Naive thymus-derived CD4-positive, alpha-beta T cell (primary cell): ENCODE data around the gene APCDD1L. TPM values are rescaled to one million over a fixed set of nuclear protein-coding genes. Genes with fewer than 3 reads are reported as not detected.

Experiments used
- ATAC-seq: fragments of 150-1000 bp; cut with Tn5 transposase; 2 replicates; pipeline ENCODE4 v1.10.0; 2021; ENCODE audit warnings: mild to moderate bottlenecking, moderate library complexity
- CTCF ChIA-PET: fragments of 350-600 bp; sonication (Branson Sonifier 250); formaldehyde crosslinking; loops from one replicate; lab custom pipeline; 2021; ENCODE audit warnings: antibody characterized with exemption; lab: Charles Lee
- POLR2A ChIA-PET: fragments of 350-600 bp; sonication (Branson Sonifier 250); formaldehyde crosslinking; loops from one replicate; lab custom pipeline; 2021; ENCODE audit warnings: antibody characterized with exemption, inconsistent platforms; lab: Charles Lee
- DNase-seq, 9 donors: peaks; one replicate each; pipeline versions ENCODE4 v3.0.0 to v3.0.0-alpha.2; 2020 to 2022; ENCODE audit warnings: mixed read lengths in 1 of 9
- H3K27ac ChIP-seq: one replicate; pipeline ENCODE4 v1.7.0; 2013; ENCODE audit warnings: mild to moderate bottlenecking, low read depth, low read length, moderate library complexity
- H3K27me3 ChIP-seq, 2 donors: one replicate each; pipeline ENCODE4 v1.7.0; 2013; ENCODE audit warnings: low read length in 2 of 2, mild to moderate bottlenecking in 2 of 2, moderate library complexity in 2 of 2; ENCODE audit not compliant: control insufficient read depth in 2 of 2, insufficient read depth in 2 of 2
- H3K36me3 ChIP-seq, 3 experiments: 1 replicate in 2 of 3; 2 replicates in 1 of 3; pipeline ENCODE4 v1.7.0; 2013; ENCODE audit warnings: low read length in 3 of 3, mild to moderate bottlenecking in 3 of 3, moderate library complexity in 1 of 3; ENCODE audit not compliant: insufficient read depth in 3 of 3, control insufficient read depth in 2 of 3
- H3K4me1 ChIP-seq, 2 donors: one replicate each; pipeline ENCODE4 v1.7.0; 2013; ENCODE audit warnings: low read length in 2 of 2, mild to moderate bottlenecking in 2 of 2, moderate library complexity in 1 of 2; ENCODE audit not compliant: control insufficient read depth in 2 of 2, insufficient read depth in 2 of 2
- H3K4me3 ChIP-seq: 2 replicates; pipeline ENCODE4 v1.7.0; 2013; ENCODE audit warnings: mild to moderate bottlenecking, low read length
- H3K9me3 ChIP-seq, 3 experiments: 1 replicate in 2 of 3; 2 replicates in 1 of 3; pipeline ENCODE4 v1.7.0; 2013; ENCODE audit warnings: low read length in 3 of 3; ENCODE audit not compliant: control insufficient read depth in 2 of 3
- H3K27ac Mint-ChIP-seq, 9 donors: one replicate each; pipeline ENCODE4 v1.8.0; 2020 to 2022; ENCODE audit warnings: mixed read lengths in 9 of 9, mild to moderate bottlenecking in 8 of 9, moderate library complexity in 5 of 9, inconsistent platforms in 2 of 9
- H3K27me3 Mint-ChIP-seq, 5 donors: one replicate each; pipeline ENCODE4 v1.8.0; 2021 to 2022; ENCODE audit warnings: mixed read lengths in 5 of 5, mild to moderate bottlenecking in 1 of 5
- H3K36me3 Mint-ChIP-seq, 5 donors: one replicate each; pipeline ENCODE4 v1.8.0; 2020 to 2022; ENCODE audit warnings: mixed read lengths in 5 of 5, mild to moderate bottlenecking in 3 of 5, inconsistent platforms in 1 of 5
- H3K4me1 Mint-ChIP-seq, 7 donors: one replicate each; pipeline ENCODE4 v1.8.0; 2020 to 2022; ENCODE audit warnings: mixed read lengths in 7 of 7, mild to moderate bottlenecking in 3 of 7, inconsistent platforms in 1 of 7
- H3K4me3 Mint-ChIP-seq, 10 donors: one replicate each; pipeline ENCODE4 v1.8.0; 2020 to 2022; ENCODE audit warnings: mild to moderate bottlenecking in 10 of 10, mixed read lengths in 10 of 10, moderate library complexity in 6 of 10, inconsistent platforms in 2 of 10
- H3K9me3 Mint-ChIP-seq, 11 donors: one replicate each; pipeline ENCODE4 v1.8.0; 2020 to 2022; ENCODE audit warnings: mixed read lengths in 11 of 11, mild to moderate bottlenecking in 4 of 11, inconsistent platforms in 1 of 11, moderate library complexity in 1 of 11
- intact Hi-C, 2 donors: fragments of 100-400 bp; cut with micrococcal nuclease; formaldehyde crosslinking; loops; one replicate each; pipeline ENCODE4 v1.15.1; 2023
- polyA plus RNA-seq, 2 donors: library from polyadenylated mRNA; unstranded; fragments of 300-500 nt; fragmentation: Illumina TruSeq; gene quantifications; one replicate each; pipeline ENCODE4 v1.2.3, GENCODE V29; 2021
- total RNA-seq, 6 experiments: library from RNA in 5 of 6; stranded (reverse) in 5 of 6; gene quantifications; 1 replicate in 5 of 6; 2 replicates in 1 of 6; pipeline ENCODE4 v1.2.3 and lab custom pipeline; 2021 to 2026

APCDD1L gene
- total and polyA plus RNA-seq, 7 experiments from 2014 or later: 0.09 to 0.18 TPM; not detected in 5

DNA sequence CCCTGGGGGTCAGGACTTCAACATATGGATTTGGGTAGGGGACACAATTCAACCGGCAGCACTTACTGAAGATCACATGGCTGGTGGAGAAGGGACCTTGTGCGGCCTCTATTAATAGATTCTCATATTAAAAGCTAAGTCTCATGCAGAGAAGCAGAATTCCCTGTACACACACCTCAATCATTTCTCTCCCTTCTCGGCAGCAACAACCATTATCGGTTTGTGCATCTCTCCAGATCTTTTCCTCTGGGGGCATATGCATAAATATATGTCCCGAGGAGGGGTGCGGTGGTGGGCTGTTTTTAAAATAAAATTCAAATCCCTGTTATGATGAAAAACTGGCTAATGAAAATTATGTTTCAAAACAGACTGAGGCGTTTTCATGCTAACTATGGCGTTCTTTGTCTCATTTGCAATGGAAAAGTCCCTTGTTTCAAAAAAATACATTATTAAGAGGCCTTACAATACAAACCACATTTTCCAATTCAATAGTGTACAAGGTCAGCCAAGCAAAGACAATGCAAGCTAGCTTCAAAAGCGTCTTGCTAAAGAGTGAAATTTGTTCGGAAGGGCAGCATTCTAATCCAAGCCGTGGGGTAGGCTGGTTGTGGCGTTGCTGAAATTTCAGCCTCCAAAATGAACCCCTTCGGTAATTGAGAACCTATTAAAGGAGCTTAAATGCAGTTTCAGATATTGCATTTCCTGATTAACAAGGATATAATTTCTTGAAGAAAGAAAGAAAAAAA lies 17.3 kb downstream of the APCDD1L start:
- POLR2A ChIA-PET: no interaction called here
- Histone ChIP-seq H3K4me3 (no peak overlapping the region), H3K36me3 (no peaks in the 10 kb centered on the region), H3K27me3 (no peaks in the 10 kb centered on the region), H3K4me1 (no peaks in the 10 kb centered on the region), H3K27ac (no peak overlapping the region), H3K9me3 (no peaks in the 10 kb centered on the region)
- no peak for ATAC-seq
- Mint-ChIP-seq H3K4me1 (no peaks in the 10 kb centered on the region), H3K36me3 (peaks cover 0 to 9% (median 0%) of the 10 kb centered on the region in 5 donors), H3K27ac (no peak overlapping the region), H3K9me3 (peaks cover 0 to 18% (median 3%) of the 10 kb centered on the region in 11 donors), H3K4me3 (no peak overlapping the region), H3K27me3 (peaks cover 0 to 11% (median 0%) of the 10 kb centered on the region in 5 donors)
- intact Hi-C loops: no loop called here
- no peak for DNase-seq
- CTCF ChIA-PET: interaction anchor here (0.6 kb wide), 1 partner anchor 35 kb away, joined by 4 read pairs; no protein-coding TSS in a partner anchor

DNA sequence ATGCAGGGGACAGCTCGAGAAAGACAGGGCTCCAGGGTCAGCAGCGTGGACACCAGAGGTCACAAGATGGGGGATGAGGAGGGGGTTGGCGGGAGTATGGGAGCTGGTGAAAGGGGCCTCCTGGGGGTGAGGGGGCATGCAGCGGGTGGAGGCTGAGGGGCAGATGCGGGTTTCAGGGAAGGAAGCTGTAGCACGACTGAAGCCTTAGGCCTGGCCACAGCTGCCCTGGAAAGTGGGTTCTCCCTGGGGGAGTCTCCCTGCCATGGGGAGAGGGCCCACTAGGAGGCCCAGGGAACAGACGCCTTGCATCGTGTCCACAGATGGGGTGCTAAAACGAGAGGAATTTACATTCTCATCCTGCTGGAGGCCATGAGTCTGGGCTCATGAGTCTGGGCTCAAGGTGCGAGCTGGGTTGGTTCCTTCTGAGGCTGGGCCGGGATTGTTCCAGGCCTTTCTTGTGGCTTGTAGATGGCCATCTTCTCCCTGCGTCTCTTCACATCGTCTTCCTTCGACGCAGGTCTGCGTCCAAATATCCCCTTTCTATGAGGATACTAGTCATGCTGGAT lies 18.0 kb downstream of the APCDD1L start:
- no peaks in the 10 kb centered on the region for H3K9me3 ChIP-seq
- DNase-seq (no peak), ATAC-seq (no peak)
- no peaks in the 10 kb centered on the region for H3K27me3 ChIP-seq
- H3K27ac Mint-ChIP-seq: no peak overlapping the region
- CTCF ChIA-PET: no interaction called here
- no peak overlapping the region for H3K27ac ChIP-seq
- H3K4me3 ChIP-seq: no peak overlapping the region
- no peaks in the 10 kb centered on the region for H3K4me1 Mint-ChIP-seq
- H3K4me1 ChIP-seq: no peaks in the 10 kb centered on the region
- H3K36me3 ChIP-seq: no peaks in the 10 kb centered on the region
- H3K36me3 Mint-ChIP-seq: peaks cover 0 to 6% (median 0%) of the 10 kb centered on the region in 5 donors
- intact Hi-C loops: no loop called here
- POLR2A ChIA-PET: no interaction called here
- H3K27me3 Mint-ChIP-seq: peaks cover 0 to 11% (median under 1%) of the 10 kb centered on the region in 5 donors
- peaks cover 0 to 13% (median 0%) of the 10 kb centered on the region in 11 donors for H3K9me3 Mint-ChIP-seq
- H3K4me3 Mint-ChIP-seq: no peak overlapping the region

DNA sequence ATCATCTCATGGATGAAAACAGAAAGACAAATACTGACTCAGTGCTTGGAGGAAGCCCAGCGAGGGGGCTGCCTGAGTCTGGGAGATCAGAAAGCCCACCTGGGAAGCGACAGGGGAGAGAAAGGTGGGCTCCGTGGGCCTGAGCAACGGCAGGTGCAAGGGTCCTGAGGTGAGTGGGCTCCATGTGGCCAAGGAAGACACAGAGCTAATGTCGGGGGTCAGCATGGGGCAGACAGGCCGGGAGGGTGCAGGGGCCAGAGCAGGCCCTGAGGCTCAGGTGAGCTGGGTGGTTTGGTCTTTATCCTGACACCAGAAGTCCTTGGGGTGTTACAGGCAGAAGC lies 18.8 kb downstream of the APCDD1L start:
- H3K9me3 ChIP-seq: no peaks in the 10 kb centered on the region
- Mint-ChIP-seq H3K4me1 (no peaks in the 10 kb centered on the region), H3K4me3 (no peak overlapping the region), H3K27ac (no peak overlapping the region), H3K36me3 (peaks cover 0 to 2% (median 0%) of the 10 kb centered on the region in 5 donors), H3K9me3 (peaks cover 0 to 5% (median 0%) of the 10 kb centered on the region in 11 donors), H3K27me3 (peaks cover 0 to 11% (median 0%) of the 10 kb centered on the region in 5 donors)
- no peak overlapping the region for H3K27ac ChIP-seq
- no peaks in the 10 kb centered on the region for H3K36me3 ChIP-seq
- intact Hi-C loops: no loop called here
- POLR2A ChIA-PET: no interaction called here
- CTCF ChIA-PET: no interaction called here
- H3K4me1 ChIP-seq: no peaks in the 10 kb centered on the region
- no peaks in the 10 kb centered on the region for H3K27me3 ChIP-seq
- ATAC-seq (no peak), DNase-seq (no peak)
- no peak overlapping the region for H3K4me3 ChIP-seq

DNA sequence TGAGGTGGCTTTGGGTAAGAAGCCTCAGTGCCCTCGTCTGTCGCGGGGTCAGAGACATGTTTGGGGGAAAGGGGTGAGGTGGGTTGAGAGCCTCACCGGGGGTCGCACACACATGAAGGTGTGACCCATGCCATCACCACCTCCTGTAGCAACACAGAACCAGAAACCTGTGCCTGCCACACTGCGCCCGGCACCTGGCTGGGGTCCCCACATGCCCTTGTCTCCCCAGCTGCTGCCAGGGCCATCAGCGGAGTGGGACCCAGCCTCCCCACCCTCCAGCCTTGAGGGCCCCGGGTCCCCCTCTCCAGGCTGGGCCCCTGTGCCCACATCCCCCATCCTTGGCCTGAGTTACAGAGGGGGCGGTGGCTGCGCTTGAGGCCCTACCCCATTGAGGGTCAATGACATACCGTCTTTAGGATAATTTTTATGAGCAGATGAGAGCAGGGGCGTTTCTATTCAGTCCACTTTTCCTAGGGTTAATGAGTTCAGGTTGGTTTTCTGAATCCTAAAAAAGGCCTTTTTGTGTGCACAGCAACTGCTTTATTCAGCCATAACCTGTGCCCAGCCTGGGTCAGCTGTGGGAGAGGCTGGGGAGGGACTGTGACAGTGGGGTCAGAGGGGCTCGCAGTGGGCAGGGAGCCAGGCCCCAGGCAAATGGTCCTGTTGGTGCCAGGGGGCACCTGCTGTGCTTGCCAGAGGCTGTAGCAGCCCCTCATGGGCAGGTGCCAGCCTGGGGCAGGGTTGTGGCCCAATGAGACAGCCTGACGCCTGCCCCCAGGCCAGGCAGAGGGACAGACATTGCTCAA lies 19.4 kb downstream of the APCDD1L start:
- CTCF ChIA-PET: no interaction called here

DNA sequence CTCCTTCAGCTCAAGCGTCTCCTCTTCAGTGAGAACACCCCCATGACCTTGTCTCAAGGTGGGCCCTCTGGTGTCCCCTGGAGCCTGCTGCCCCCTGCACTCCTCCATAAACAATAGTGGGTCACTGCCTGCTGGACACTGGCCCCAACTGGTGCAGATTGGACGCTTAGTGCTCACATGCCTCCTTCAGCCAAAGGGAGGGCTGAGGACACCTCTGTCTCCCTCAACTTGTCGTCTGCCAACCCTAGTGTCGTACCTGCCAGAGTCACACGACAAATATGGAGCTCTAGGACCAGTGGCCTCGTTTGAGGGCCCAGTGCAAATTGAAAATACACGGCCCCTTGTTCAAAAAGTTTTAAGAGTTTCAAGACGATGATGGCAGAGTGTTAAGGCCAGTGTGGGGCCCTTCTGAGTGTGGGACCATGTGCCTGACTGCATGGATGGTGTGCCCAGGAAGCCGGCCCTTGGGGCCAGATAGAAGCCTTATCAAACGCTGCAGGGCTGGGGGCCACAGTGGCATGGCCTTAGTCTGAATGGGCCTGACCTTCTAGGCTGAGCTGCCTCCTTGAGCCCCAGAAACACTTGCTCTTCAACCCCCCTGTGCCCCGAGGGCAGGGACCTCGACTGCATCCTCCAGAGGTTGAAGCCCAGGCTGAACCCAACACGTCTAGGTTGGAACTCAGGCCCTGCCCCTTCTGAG lies 20.1 kb downstream of the APCDD1L start:
- Mint-ChIP-seq H3K9me3 (peaks cover 0 to 5% (median 0%) of the 10 kb centered on the region in 11 donors), H3K27me3 (peaks cover 0 to 11% (median 0%) of the 10 kb centered on the region in 5 donors), H3K4me1 (no peaks in the 10 kb centered on the region), H3K4me3 (no peak overlapping the region), H3K27ac (no peak overlapping the region), H3K36me3 (no peaks in the 10 kb centered on the region)
- H3K27me3 ChIP-seq: no peaks in the 10 kb centered on the region
- no peak overlapping the region for H3K27ac ChIP-seq
- H3K36me3 ChIP-seq: no peaks in the 10 kb centered on the region
- ChIA-PET POLR2A (no interaction called here), CTCF (no interaction called here)
- no peak overlapping the region for H3K4me3 ChIP-seq
- DNase-seq (no peak), ATAC-seq (no peak)
- H3K9me3 ChIP-seq: no peaks in the 10 kb centered on the region
- intact Hi-C loops: no loop called here
- no peaks in the 10 kb centered on the region for H3K4me1 ChIP-seq

More for the DNA sequence above, 19.4 kb downstream of the APCDD1L start:
- ATAC-seq: no peak
- no peaks in the 10 kb centered on the region for H3K36me3 ChIP-seq
- POLR2A ChIA-PET: no interaction called here
- peaks cover 0 to 11% (median 0%) of the 10 kb centered on the region in 5 donors for H3K27me3 Mint-ChIP-seq
- H3K4me1 Mint-ChIP-seq: no peaks in the 10 kb centered on the region
- H3K27ac Mint-ChIP-seq: no peak overlapping the region
- no peak overlapping the region for H3K4me3 Mint-ChIP-seq
- peaks cover 0 to 4% (median 0%) of the 10 kb centered on the region in 11 donors for H3K9me3 Mint-ChIP-seq
- H3K4me1 ChIP-seq: no peaks in the 10 kb centered on the region
- DNase-seq: no peak
- intact Hi-C loops: no loop called here
- H3K36me3 Mint-ChIP-seq: no peaks in the 10 kb centered on the region
- no peak overlapping the region for H3K27ac ChIP-seq
- H3K4me3 ChIP-seq: no peak overlapping the region
- H3K9me3 ChIP-seq: no peaks in the 10 kb centered on the region
- H3K27me3 ChIP-seq: no peaks in the 10 kb centered on the region

DNA sequence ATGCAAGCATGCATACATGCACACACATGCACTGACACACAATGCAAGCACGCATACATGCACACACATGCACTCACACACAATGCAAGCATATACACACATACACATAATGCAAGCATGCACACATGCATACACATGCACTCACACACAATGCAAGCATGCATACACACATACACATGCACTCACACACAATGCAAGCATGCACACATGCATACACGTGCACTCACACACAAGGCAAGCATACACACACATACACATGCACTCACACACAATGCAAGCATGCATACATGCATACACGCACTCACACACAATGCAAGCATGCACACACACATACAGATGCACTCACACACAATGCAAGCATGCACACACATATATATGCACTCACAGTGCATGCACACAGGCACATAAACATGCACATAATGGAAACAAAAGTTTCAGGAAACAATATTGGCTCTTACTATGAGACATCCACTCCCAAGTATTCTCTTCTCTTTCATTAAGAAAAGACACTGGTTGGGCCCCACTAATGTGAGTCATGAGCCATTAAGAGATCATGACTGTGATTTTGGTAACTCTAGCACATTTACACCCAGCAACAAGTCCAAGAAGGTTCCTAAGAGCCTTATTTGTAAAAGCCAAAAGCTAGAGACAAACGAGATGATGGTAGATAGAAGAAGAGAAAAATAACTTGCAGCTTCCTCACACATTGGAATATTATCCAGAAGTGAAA lies 22.2 kb downstream of the APCDD1L start:
- H3K4me1 Mint-ChIP-seq: no peaks in the 10 kb centered on the region
- Histone ChIP-seq H3K4me3 (no peak overlapping the region), H3K36me3 (no peaks in the 10 kb centered on the region), H3K27me3 (no peaks in the 10 kb centered on the region), H3K9me3 (no peaks in the 10 kb centered on the region), H3K27ac (no peak overlapping the region), H3K4me1 (no peaks in the 10 kb centered on the region)
- no peak overlapping the region for H3K4me3 Mint-ChIP-seq
- intact Hi-C loops: no loop called here
- peaks cover 0 to 8% (median 4%) of the 10 kb centered on the region in 5 donors for H3K36me3 Mint-ChIP-seq
- DNase-seq (no peak), ATAC-seq (no peak)
- POLR2A ChIA-PET: no interaction called here
- H3K27me3 Mint-ChIP-seq: peaks cover 6 to 9% (median 7%) of the 10 kb centered on the region in 5 donors
- peaks cover 0 to 23% (median 7%) of the 10 kb centered on the region in 11 donors for H3K9me3 Mint-ChIP-seq
- no peak overlapping the region for H3K27ac Mint-ChIP-seq
- CTCF ChIA-PET: interaction anchor here (0.8 kb wide), 1 partner anchor 10 kb away, joined by 3 read pairs; no protein-coding TSS in a partner anchor
